SK-N-SH treated with all-trans-retinoic acid at 6 μM for 48 hours (cell line): ENCODE measurements around the gene FHIT.
"Not testable (repeated sequence)": the region's sequence is repeated elsewhere in the genome, so short reads cannot be mapped to it uniquely, and the experiment has no call there.

Source experiments
- ATAC-seq: fragments of 200-7000 bp; cut with Tn5 transposase; 3 replicates; pipeline ENCODE4 v1.9.1; 2020; ENCODE audit warnings: mild to moderate bottlenecking, moderate library complexity
- ARNTL ChIP-seq: fragments of 450-650 bp; formaldehyde crosslinking; IDR thresholded peaks from 2 replicates; pipeline ENCODE4 v1.5.0; 2020; ENCODE audit warnings: low read depth, mild to moderate bottlenecking, moderate library complexity, borderline replicate concordance
- CSDC2 ChIP-seq: fragments of 250-450 bp; sonication (Bioruptor Pico); IDR thresholded peaks from 2 replicates; pipeline ENCODE4 v1.5.0; 2020; ENCODE audit warnings: mild to moderate bottlenecking, moderate library complexity
- CSRNP3 ChIP-seq: fragments of 250-450 bp; sonication (Bioruptor Pico); IDR thresholded peaks from 2 replicates; pipeline ENCODE4 v1.5.1; 2021; ENCODE audit warnings: mild to moderate bottlenecking, moderate library complexity
- ESRRG ChIP-seq: fragments of 250-450 bp; sonication (Bioruptor Pico); IDR thresholded peaks from 2 replicates; pipeline ENCODE4 v1.6.1; 2021; ENCODE audit warnings: mild to moderate bottlenecking
- GLIS3 ChIP-seq: fragments of 250-450 bp; sonication (Bioruptor Pico); IDR thresholded peaks from 2 replicates; pipeline ENCODE4 v1.5.0; 2020; ENCODE audit warnings: mild to moderate bottlenecking, moderate library complexity
- ISL1 ChIP-seq: fragments of 250-450 bp; sonication (Bioruptor Pico); IDR thresholded peaks from 2 replicates; pipeline ENCODE4 v2.1.2; 2022; ENCODE audit warnings: mild to moderate bottlenecking, moderate library complexity
- POU6F1 ChIP-seq: fragments of 250-450 bp; sonication (Bioruptor Pico); IDR thresholded peaks from 2 replicates; pipeline ENCODE4 v1.8.0; 2021; ENCODE audit warnings: low read depth, mild to moderate bottlenecking, moderate library complexity, borderline replicate concordance
- PPARA ChIP-seq: fragments of 250-450 bp; sonication (Bioruptor Pico); IDR thresholded peaks from 2 replicates; pipeline ENCODE4 v1.5.0; 2020; ENCODE audit warnings: mild to moderate bottlenecking, borderline replicate concordance
- SNAI2 ChIP-seq: fragments of 250-450 bp; sonication (Bioruptor Pico); IDR thresholded peaks from 2 replicates; pipeline ENCODE4 v1.5.0; 2020; ENCODE audit warnings: mild to moderate bottlenecking, moderate library complexity
- TCF4 ChIP-seq: fragments of 250-450 bp; sonication (Bioruptor Pico); IDR thresholded peaks from 2 replicates; pipeline ENCODE4 v1.8.0; 2021; ENCODE audit warnings: mild to moderate bottlenecking, moderate library complexity, borderline replicate concordance
- TOX ChIP-seq: fragments of 250-450 bp; sonication (Bioruptor Pico); IDR thresholded peaks from 2 replicates; pipeline ENCODE4 v1.8.0; 2021; ENCODE audit warnings: mild to moderate bottlenecking, moderate library complexity, borderline replicate concordance
- ZC3H10 ChIP-seq: fragments of 250-450 bp; sonication (Bioruptor Pico); IDR thresholded peaks from 2 replicates; pipeline ENCODE4 v1.5.1; 2021; ENCODE audit warnings: mild to moderate bottlenecking, moderate library complexity
- ZFP3 ChIP-seq: fragments of 250-450 bp; sonication (Bioruptor Pico); IDR thresholded peaks from 2 replicates; pipeline ENCODE4 v1.5.0; 2020; ENCODE audit warnings: mild to moderate bottlenecking, moderate library complexity
- ZNF565 ChIP-seq: fragments of 450-650 bp; formaldehyde crosslinking; conservative IDR thresholded peaks from 2 replicates; pipeline ENCODE4 v1.5.0; 2020; ENCODE audit warnings: low read depth, mild to moderate bottlenecking, moderate library complexity
- ZNF70 ChIP-seq: fragments of 450-650 bp; formaldehyde crosslinking; IDR thresholded peaks from 2 replicates; pipeline ENCODE4 v1.5.0; 2020; ENCODE audit warnings: mild to moderate bottlenecking, moderate library complexity
- TF ChIP-seq, protein P1 (sequence below): fragments of 250-450 bp; sonication (Bioruptor Pico); IDR thresholded peaks from 2 replicates; pipeline ENCODE4 v1.5.1; 2020; ENCODE audit warnings: low read depth, mild to moderate bottlenecking, moderate library complexity
- TF ChIP-seq, protein P2 (sequence below): fragments of 250-450 bp; sonication (Bioruptor Pico); IDR thresholded peaks from 2 replicates; pipeline ENCODE4 v1.5.0; 2020; ENCODE audit warnings: mild to moderate bottlenecking, moderate library complexity

FHIT gene

DNA sequence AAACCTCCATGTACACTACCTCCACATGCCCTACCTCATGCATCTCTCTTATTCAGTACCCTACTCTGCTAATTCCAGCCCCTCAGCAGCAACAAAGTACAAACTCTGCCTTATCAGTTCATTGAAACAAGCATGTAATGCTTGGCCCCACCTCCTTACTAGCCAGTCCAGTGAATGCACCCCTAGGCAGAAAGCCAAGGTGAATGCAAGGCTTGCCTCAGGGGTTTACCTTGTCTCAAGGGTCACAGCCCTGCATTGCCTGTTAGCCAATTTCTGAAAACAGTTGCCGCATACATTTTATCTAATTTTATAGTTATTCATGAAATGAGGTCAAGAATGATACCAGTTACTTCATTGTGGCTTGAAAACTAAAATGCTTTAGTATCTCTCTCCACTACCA is 576.4 kb downstream of the FHIT start (continued):
- TF ChIP-seq, protein P1, sequence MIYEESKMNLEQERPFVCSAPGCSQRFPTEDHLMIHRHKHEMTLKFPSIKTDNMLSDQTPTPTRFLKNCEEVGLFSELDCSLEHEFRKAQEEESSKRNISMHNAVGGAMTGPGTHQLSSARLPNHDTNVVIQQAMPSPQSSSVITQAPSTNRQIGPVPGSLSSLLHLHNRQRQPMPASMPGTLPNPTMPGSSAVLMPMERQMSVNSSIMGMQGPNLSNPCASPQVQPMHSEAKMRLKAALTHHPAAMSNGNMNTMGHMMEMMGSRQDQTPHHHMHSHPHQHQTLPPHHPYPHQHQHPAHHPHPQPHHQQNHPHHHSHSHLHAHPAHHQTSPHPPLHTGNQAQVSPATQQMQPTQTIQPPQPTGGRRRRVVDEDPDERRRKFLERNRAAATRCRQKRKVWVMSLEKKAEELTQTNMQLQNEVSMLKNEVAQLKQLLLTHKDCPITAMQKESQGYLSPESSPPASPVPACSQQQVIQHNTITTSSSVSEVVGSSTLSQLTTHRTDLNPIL: no peak

- no peak for ATAC-seq
- TF ChIP-seq, protein P1: no peak
- TF ChIP-seq TCF4 (CRISPR knock-in tag) (no peak), CSDC2 (CRISPR knock-in tag) (no peak), SNAI2 (no peak), TOX (CRISPR knock-in tag) (no peak), ZNF565 (CRISPR knock-in tag) (no peak), POU6F1 (CRISPR knock-in tag) (no peak), ZC3H10 (CRISPR knock-in tag) (no peak), ISL1 (CRISPR knock-in tag) (no peak), ZFP3 (CRISPR knock-in tag) (no peak), ARNTL (CRISPR knock-in tag) (no peak), CSRNP3 (CRISPR knock-in tag) (no peak), ESRRG (CRISPR knock-in tag) (no peak), PPARA (no peak), ZNF70 (no peak)
- TF ChIP-seq, protein P2, sequence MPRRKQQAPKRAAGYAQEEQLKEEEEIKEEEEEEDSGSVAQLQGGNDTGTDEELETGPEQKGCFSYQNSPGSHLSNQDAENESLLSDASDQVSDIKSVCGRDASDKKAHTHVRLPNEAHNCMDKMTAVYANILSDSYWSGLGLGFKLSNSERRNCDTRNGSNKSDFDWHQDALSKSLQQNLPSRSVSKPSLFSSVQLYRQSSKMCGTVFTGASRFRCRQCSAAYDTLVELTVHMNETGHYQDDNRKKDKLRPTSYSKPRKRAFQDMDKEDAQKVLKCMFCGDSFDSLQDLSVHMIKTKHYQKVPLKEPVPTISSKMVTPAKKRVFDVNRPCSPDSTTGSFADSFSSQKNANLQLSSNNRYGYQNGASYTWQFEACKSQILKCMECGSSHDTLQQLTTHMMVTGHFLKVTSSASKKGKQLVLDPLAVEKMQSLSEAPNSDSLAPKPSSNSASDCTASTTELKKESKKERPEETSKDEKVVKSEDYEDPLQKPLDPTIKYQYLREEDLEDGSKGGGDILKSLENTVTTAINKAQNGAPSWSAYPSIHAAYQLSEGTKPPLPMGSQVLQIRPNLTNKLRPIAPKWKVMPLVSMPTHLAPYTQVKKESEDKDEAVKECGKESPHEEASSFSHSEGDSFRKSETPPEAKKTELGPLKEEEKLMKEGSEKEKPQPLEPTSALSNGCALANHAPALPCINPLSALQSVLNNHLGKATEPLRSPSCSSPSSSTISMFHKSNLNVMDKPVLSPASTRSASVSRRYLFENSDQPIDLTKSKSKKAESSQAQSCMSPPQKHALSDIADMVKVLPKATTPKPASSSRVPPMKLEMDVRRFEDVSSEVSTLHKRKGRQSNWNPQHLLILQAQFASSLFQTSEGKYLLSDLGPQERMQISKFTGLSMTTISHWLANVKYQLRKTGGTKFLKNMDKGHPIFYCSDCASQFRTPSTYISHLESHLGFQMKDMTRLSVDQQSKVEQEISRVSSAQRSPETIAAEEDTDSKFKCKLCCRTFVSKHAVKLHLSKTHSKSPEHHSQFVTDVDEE (CRISPR knock-in tag): no peak
These were observed 578.1 kb downstream of the FHIT start for GRCh38 chr3:60673123-60673522.

GRCh38 chr3:60672337-60672736 is 578.9 kb downstream of the FHIT start:
- not testable (repeated sequence) for ATAC-seq

DNA sequence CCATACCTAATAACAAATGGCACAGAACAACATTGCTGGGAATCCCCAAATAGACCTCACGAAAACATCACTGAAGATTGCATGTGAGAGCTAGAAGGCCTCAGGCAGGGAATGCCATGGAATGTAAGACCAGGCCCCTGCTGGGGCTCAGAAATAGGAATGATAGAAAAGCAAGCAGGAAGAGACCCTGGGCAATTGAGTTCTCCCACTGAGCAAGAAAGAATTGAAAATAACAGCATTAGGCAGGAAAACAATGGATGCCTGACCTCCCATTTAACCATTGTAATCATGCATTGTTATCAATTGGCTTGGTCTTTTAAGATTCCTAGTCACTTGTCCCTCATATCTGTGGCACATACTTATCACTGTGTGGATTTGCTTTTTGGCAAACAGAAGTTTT is 581.6 kb downstream of the FHIT start:
- TF ChIP-seq, protein P2 (CRISPR knock-in tag): no peak
- TF ChIP-seq CSRNP3 (CRISPR knock-in tag): no peak
- no peak for TF ChIP-seq TOX (CRISPR knock-in tag)
- no peak for TF ChIP-seq GLIS3 (CRISPR knock-in tag)
- TF ChIP-seq ZC3H10 (CRISPR knock-in tag): no peak
- TF ChIP-seq, all 23 proteins: peak for 0
- no peak for ATAC-seq
